Hepatocyte (in vitro differentiated cells): ENCODE measurements around the gene ASTN2. TPM values are rescaled to one million over a fixed set of nuclear protein-coding genes. Genes with fewer than 3 reads are reported as not detected.

Experiments
- DNase-seq: peaks from one replicate; pipeline ENCODE4 v3.0.0-alpha.2; 2016; ENCODE audit warnings: low spot score
- H2AFZ ChIP-seq: fragments of 200-600 bp; sonication (generic); 2 replicates; pipeline ENCODE4 v1.6.0; 2016; ENCODE audit warnings: antibody characterized with exemption, mild to moderate bottlenecking
- H3K27ac ChIP-seq: fragments of 200-600 bp; sonication (generic); 2 replicates; pipeline ENCODE4 v1.5.1; 2016; ENCODE audit warnings: mild to moderate bottlenecking
- H3K27me3 ChIP-seq: fragments of 200-600 bp; sonication (generic); 2 replicates; pipeline ENCODE4 v1.6.1; 2016
- H3K36me3 ChIP-seq: fragments of 200-600 bp; sonication (generic); replicated peaks from 2 replicates; pipeline ENCODE4 v1.5.1; 2016; ENCODE audit warnings: low read depth; ENCODE audit not compliant: insufficient read depth
- H3K4me1 ChIP-seq: fragments of 200-600 bp; sonication (generic); 2 replicates; pipeline ENCODE4 v1.5.1; 2016; ENCODE audit warnings: mild to moderate bottlenecking, moderate library complexity; ENCODE audit not compliant: insufficient read depth
- H3K4me2 ChIP-seq: fragments of 200-600 bp; sonication (generic); 2 replicates; pipeline ENCODE4 v1.6.0; 2016
- H3K4me3 ChIP-seq: fragments of 200-600 bp; sonication (generic); 2 replicates; pipeline ENCODE4 v1.5.1; 2016; ENCODE audit warnings: mild to moderate bottlenecking
- H3K79me2 ChIP-seq: fragments of 200-600 bp; sonication (generic); 2 replicates; pipeline ENCODE4 v1.6.0; 2017; ENCODE audit warnings: mild to moderate bottlenecking
- H3K9me2 ChIP-seq: fragments of 200-600 bp; sonication (generic); replicated peaks from 2 replicates; pipeline ENCODE4 v1.6.0; 2017; ENCODE audit warnings: mild to moderate bottlenecking; ENCODE audit not compliant: insufficient read depth
- H3K9me3 ChIP-seq: fragments of 200-600 bp; sonication (generic); 2 replicates; pipeline ENCODE4 v1.5.1; 2016; ENCODE audit warnings: low read depth, mild to moderate bottlenecking
- H4K20me1 ChIP-seq: fragments of 200-600 bp; sonication (generic); 2 replicates; pipeline ENCODE4 v1.6.0; 2016; ENCODE audit warnings: mild to moderate bottlenecking; ENCODE audit not compliant: insufficient read depth, poor library complexity, severe bottlenecking
- CTCF ChIP-seq: fragments of 200-600 bp; sonication (generic); IDR thresholded peaks from 2 replicates; pipeline ENCODE4 v1.5.1; 2016; ENCODE audit warnings: antibody characterized with exemption, mild to moderate bottlenecking; ENCODE audit not compliant: poor library complexity
- EZH2 ChIP-seq: fragments of 200-600 bp; sonication (generic); IDR thresholded peaks from 2 replicates; pipeline ENCODE4 v1.6.1; 2016; ENCODE audit warnings: antibody characterized with exemption, mild to moderate bottlenecking, borderline replicate concordance
- EZH2phosphoT487 ChIP-seq: fragments of 200-600 bp; sonication (generic); IDR thresholded peaks from one replicate; pipeline ENCODE4 v1.6.1; 2018; ENCODE audit warnings: antibody characterized with exemption, mild to moderate bottlenecking, low read depth, moderate library complexity; ENCODE audit not compliant: unreplicated experiment, severe bottlenecking
- WGBS: methylation state at CpG from one replicate; pipeline ENCODE4 v1.1.6; 2016; ENCODE audit warnings: low lambda C conversion rate; ENCODE audit errors: missing lambda C conversion rate; 5-methylcytosine and 5-hydroxymethylcytosine counted together
- polyA plus RNA-seq: library from polyadenylated mRNA; unstranded; fragments of >200 nt; fragmentation: Nextera tagmentation; extraction: Ambion mirVana; gene quantifications from 2 replicates; pipeline ENCODE4 v1.2.1, GENCODE V29; 2016
- total RNA-seq: library from RNA; depleted of rRNA; stranded (reverse); fragments of >200 nt; gene quantifications from 2 replicates; pipeline ENCODE4 v1.2.3, GENCODE V29; 2014

ASTN2 gene
- total and polyA plus RNA-seq, 2 experiments from 2014 or later, result 6.4 to 8.4 TPM

DNA sequence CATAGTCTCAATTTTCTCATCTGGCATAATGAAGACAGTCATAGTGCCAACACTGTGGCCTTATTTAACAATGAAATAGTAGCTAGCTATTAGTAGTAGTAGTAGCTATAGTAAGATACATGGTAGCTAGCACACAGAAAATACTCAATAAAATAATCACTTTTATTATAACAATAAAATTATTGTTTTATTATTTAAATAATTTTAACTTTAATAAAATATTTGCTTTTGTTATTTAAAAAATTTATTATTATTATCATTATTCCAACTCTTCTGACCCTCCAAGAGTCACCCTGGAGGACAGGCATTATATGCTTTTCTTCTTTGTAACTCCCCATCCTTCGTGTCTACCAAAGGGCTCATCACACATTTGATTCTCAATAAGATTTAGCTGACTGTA, 475.7 kb downstream of the ASTN2 start:
- H3K9me2 ChIP-seq, result no peaks in the 10 kb centered on the region
- no peaks in the 10 kb centered on the region for H3K9me3 ChIP-seq
- TF ChIP-seq CTCF (no peak), EZH2 (no peak), EZH2phosphoT487 (no peak)
- 83% methylated on average over 1 of the region's 1 CpG for WGBS
- DNase-seq, result no peak
- no peaks in the 10 kb centered on the region for H3K27me3 ChIP-seq
- no peaks in the 10 kb centered on the region for H3K79me2 ChIP-seq
- H3K4me2 ChIP-seq, result no peak overlapping the region
- H4K20me1 ChIP-seq, result no peaks in the 10 kb centered on the region
- no peaks in the 10 kb centered on the region for H3K4me1 ChIP-seq
- H3K27ac ChIP-seq, result no peak overlapping the region
- H3K36me3 ChIP-seq, result no peaks in the 10 kb centered on the region
- H3K4me3 ChIP-seq, result no peak overlapping the region
- H2AFZ ChIP-seq, result no peak overlapping the region

GRCh38 chr9:116937361-116937760, 477.5 kb downstream of the ASTN2 start:
- no peak overlapping the region for H3K4me3 ChIP-seq
- no peaks in the 10 kb centered on the region for H3K9me2 ChIP-seq
- no peaks in the 10 kb centered on the region for H4K20me1 ChIP-seq
- H3K36me3 ChIP-seq, result no peaks in the 10 kb centered on the region
- H3K4me2 ChIP-seq, result no peak overlapping the region
- H3K27ac ChIP-seq, result no peak overlapping the region
- TF ChIP-seq EZH2phosphoT487 (no peak), CTCF (no peak), EZH2 (no peak)
- H3K79me2 ChIP-seq, result no peaks in the 10 kb centered on the region
- H2AFZ ChIP-seq, result no peak overlapping the region
- H3K9me3 ChIP-seq, result no peaks in the 10 kb centered on the region
- no peaks in the 10 kb centered on the region for H3K27me3 ChIP-seq
- H3K4me1 ChIP-seq, result no peaks in the 10 kb centered on the region
- DNase-seq, result no peak

DNA sequence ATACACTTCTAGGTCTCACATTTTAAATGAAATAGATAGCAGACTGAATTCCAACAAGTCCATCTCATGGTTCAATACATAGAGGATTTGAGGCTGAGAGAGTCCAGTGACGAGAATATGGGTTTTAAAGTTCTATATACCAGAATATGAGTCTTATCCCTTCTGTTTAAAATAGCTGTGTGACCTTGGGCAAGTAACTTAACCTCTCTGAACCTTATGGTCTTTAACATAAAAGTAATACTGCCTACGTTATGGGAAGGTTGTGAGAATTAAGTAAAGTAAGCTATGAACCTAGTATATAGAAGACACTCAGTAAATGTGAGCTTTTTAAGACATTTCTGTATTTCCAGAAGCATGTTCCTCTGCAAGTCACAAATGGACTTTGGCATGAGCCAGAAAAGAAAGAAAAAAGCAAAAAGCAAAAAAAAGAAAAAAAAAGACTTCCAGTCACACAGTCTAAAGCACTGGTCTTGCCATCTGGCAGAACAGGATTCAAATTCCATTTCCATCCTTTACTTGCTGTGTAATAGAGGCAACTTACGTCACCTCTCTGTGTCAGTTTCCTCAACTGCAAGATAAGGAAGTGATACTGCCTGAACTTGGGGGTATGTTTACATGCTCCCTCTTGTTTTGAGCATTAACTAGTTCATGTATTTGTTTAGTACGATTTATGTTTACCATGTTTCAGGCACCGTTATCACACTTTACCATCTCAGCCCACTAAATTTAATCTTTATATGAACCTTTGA, 479.5 kb downstream of the ASTN2 start:
- Histone ChIP-seq H3K4me1 (no peaks in the 10 kb centered on the region), H4K20me1 (no peaks in the 10 kb centered on the region), H3K36me3 (no peaks in the 10 kb centered on the region), H3K4me3 (no peak overlapping the region), H3K79me2 (no peaks in the 10 kb centered on the region), H3K4me2 (no peak overlapping the region), H3K27me3 (no peaks in the 10 kb centered on the region), H3K9me3 (no peaks in the 10 kb centered on the region), H2AFZ (no peak overlapping the region), H3K27ac (no peak overlapping the region), H3K9me2 (no peaks in the 10 kb centered on the region)
- no peak for TF ChIP-seq EZH2
- no peak for TF ChIP-seq CTCF
- TF ChIP-seq EZH2phosphoT487, result no peak
- 62% methylated on average over 5 of the region's 5 CpGs for WGBS
- no peak for DNase-seq
